GM19099 (cell line): ENCODE data around the gene JMJD1C.

ENCODE experiments used
- POLR2A ChIP-seq: IDR thresholded peaks from 3 replicates; pipeline ENCODE4 v1.6.1; 2011; ENCODE audit warnings: low read depth; ENCODE audit not compliant: insufficient read length; ENCODE audit errors: extremely low read depth

Gene JMJD1C

GRCh38 chr10:63323701-63324494 lies 141.9 kb downstream of the JMJD1C start:
- no peak for TF ChIP-seq POLR2A

- TF ChIP-seq POLR2A, result no peak
Observed at GRCh38 chr10:63320683-63321082, 145.1 kb downstream of the JMJD1C start.

- TF ChIP-seq POLR2A, result no peak
Observed at GRCh38 chr10:63319231-63319630, 146.5 kb downstream of the JMJD1C start.

GRCh38 chr10:63318491-63318890 lies 147.3 kb downstream of the JMJD1C start:
- TF ChIP-seq POLR2A, result no peak

GRCh38 chr10:63314020-63314419 lies 151.8 kb downstream of the JMJD1C start:
- no peak for TF ChIP-seq POLR2A

GRCh38 chr10:63313066-63313717 lies 152.6 kb downstream of the JMJD1C start:
- no peak for TF ChIP-seq POLR2A

- no peak for TF ChIP-seq POLR2A
Observed at GRCh38 chr10:63308628-63309027, 157.1 kb downstream of the JMJD1C start.

- TF ChIP-seq POLR2A, result no peak
Observed at GRCh38 chr10:63304146-63304545, 161.6 kb downstream of the JMJD1C start.

- no peak for TF ChIP-seq POLR2A
Observed at GRCh38 chr10:63300801-63301200, 165.0 kb downstream of the JMJD1C start.

- no peak for TF ChIP-seq POLR2A
Observed at GRCh38 chr10:63297941-63298340, 167.8 kb downstream of the JMJD1C start.

- no peak for TF ChIP-seq POLR2A
Observed at GRCh38 chr10:63294781-63295180, 171.0 kb downstream of the JMJD1C start.

GRCh38 chr10:63288170-63288569 lies 177.6 kb downstream of the JMJD1C start:
- TF ChIP-seq POLR2A, result no peak

GRCh38 chr10:63286754-63287264 lies 179.0 kb downstream of the JMJD1C start:
- no peak for TF ChIP-seq POLR2A

GRCh38 chr10:63286340-63286739 lies 179.4 kb downstream of the JMJD1C start:
- TF ChIP-seq POLR2A, result no peak

GRCh38 chr10:63283093-63283492 lies 182.7 kb downstream of the JMJD1C start:
- TF ChIP-seq POLR2A, result no peak

- no peak for TF ChIP-seq POLR2A
Observed at GRCh38 chr10:63281967-63282366, 183.8 kb downstream of the JMJD1C start.
